ENCODE measurements around the gene PTPRG. TPM values are rescaled to one million over a fixed set of nuclear protein-coding genes. Genes with fewer than 3 reads are reported as not detected.
A peak's percentile ranks its signal among the peaks of the same experiment; 100 is the strongest.

The PTPRG gene
- total RNA-seq, 1 donor: 148 TPM

GRCh38 chr3:61761694-61762430 is 200.5 kb downstream of the PTPRG start:
- Histone ChIP-seq H3K27me3 (ENCODE audit: insufficient read depth, low read length) (no peaks in the 10 kb centered on the region), H3K9me3 (ENCODE audit: low read depth, low read length) (no peaks in the 10 kb centered on the region), H3K36me3 (ENCODE audit: insufficient read depth, low read length) (no peaks in the 10 kb centered on the region), H2AFZ (ENCODE audit: low read length) (no peak overlapping the region), H3K79me2 (ENCODE audit: insufficient read depth, low read length) (peaks cover 10% of the 10 kb centered on the region), H3K4me3 (ENCODE audit: insufficient read depth, low read length) (no peak overlapping the region), H3K4me1 (ENCODE audit: insufficient read depth, low read length) (no peaks in the 10 kb centered on the region), H3K4me2 (ENCODE audit: insufficient read depth, low read length) (no peak overlapping the region), H3K27ac (ENCODE audit: low read depth, low read length) (no peak overlapping the region), H4K20me1 (ENCODE audit: insufficient read depth, low read length) (peaks cover 12% of the 10 kb centered on the region)
- no peak for DNase-seq (ENCODE audit: insufficient read length, low spot score, missing footprints)
- TF ChIP-seq CTCF (IDR thresholded peaks at IDR 0.05; ENCODE audit: extremely low read depth, low read depth, low read length): no peak

DNA sequence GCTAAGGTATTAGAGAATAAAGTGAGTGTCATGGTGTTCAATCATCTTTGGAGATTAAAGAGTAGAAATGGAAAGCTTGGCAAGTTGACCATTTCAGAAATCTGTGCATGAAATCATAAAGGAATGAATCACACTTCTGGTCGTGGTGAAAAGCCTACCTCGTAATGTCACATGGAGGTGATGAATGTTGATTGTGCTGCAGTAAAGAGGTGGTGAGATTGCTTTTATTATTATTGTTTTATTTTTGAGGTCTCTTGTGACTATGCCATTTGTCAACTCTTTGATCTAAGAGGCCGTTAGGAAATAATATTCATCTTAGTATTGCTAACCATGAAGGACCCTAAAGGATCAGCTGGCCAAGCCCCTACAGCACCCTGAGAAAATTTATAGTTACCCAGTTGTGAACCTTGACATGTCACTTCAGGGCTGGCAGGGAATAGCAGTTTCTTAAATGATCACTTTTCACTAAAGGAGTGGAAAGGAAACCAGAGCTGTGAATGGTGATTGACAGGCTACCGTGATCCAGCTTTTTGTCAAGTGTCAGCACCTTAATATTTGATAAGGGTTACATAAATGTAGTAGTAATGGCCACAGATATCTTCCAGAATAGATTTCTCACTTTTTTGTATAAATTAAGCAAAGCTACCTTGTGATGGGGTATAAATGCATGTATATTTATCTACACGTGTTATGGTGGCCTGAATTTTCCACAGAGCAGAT is 203.9 kb downstream of the PTPRG start:
- Histone ChIP-seq H3K27ac (ENCODE audit: low read depth, low read length) (no peak overlapping the region), H3K9me3 (ENCODE audit: low read depth, low read length) (no peaks in the 10 kb centered on the region), H3K27me3 (ENCODE audit: insufficient read depth, low read length) (no peaks in the 10 kb centered on the region), H3K79me2 (ENCODE audit: insufficient read depth, low read length) (peaks cover 16% of the 10 kb centered on the region), H3K4me2 (ENCODE audit: insufficient read depth, low read length) (no peak overlapping the region), H3K4me1 (ENCODE audit: insufficient read depth, low read length) (peaks cover 6% of the 10 kb centered on the region), H3K4me3 (ENCODE audit: insufficient read depth, low read length) (no peak overlapping the region), H3K36me3 (ENCODE audit: insufficient read depth, low read length) (no peaks in the 10 kb centered on the region), H4K20me1 (ENCODE audit: insufficient read depth, low read length) (peaks cover 19% of the 10 kb centered on the region), H2AFZ (ENCODE audit: low read length) (no peak overlapping the region)
- no peak for DNase-seq (ENCODE audit: insufficient read length, low spot score, missing footprints)
- no peak for TF ChIP-seq CTCF (IDR thresholded peaks at IDR 0.05; ENCODE audit: extremely low read depth, low read depth, low read length)

DNA sequence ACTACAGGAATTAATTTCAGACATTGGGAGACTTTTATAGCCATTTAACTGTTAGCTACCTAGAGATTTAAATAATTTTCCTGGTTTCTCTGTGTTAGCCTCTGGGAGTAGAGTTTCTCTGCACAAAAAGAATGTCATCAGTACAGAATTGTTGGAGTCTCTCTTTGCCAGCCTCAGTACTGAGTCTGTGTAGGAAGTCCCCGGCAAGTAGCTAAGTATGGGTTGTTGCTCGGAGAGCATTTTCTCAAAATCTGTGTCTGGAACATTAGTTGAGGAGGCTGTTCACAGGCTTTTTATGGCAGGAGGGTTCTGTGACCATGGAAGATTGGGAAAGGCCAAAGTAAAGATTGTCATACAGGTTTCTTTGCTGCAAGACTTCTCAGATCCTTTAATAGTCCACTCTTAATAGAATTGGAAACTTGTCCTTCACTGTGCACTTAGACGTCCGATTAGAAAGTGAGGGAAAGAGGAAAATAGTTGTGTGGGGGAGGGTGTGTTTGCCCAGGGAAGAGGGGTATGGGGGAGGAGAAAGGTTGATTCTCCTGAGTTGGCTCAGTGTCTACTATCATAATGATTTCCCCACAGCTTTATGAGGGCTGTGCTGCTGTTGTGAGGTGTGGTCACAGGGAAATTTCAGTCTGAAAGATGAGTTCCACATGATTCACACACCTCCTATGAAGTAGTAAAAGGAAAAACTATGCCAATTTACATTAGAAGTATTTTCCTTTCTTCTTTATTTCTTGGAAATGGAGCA is 207.1 kb downstream of the PTPRG start:
- no peaks in the 10 kb centered on the region for H3K9me3 ChIP-seq (ENCODE audit: low read depth, low read length)
- H3K4me3 ChIP-seq (ENCODE audit: insufficient read depth, low read length): no peak overlapping the region
- H4K20me1 ChIP-seq (ENCODE audit: insufficient read depth, low read length): peaks cover 17% of the 10 kb centered on the region
- H3K79me2 ChIP-seq (ENCODE audit: insufficient read depth, low read length): peaks cover 21% of the 10 kb centered on the region
- H2AFZ ChIP-seq (ENCODE audit: low read length): no peak overlapping the region
- no peak overlapping the region for H3K27ac ChIP-seq (ENCODE audit: low read depth, low read length)
- peak; percentile 27 for DNase-seq (ENCODE audit: insufficient read length, low spot score, missing footprints)
- no peaks in the 10 kb centered on the region for H3K27me3 ChIP-seq (ENCODE audit: insufficient read depth, low read length)
- TF ChIP-seq CTCF (IDR thresholded peaks at IDR 0.05; ENCODE audit: extremely low read depth, low read depth, low read length): no peak
- peaks cover 15% of the 10 kb centered on the region for H3K4me1 ChIP-seq (ENCODE audit: insufficient read depth, low read length)
- H3K4me2 ChIP-seq (ENCODE audit: insufficient read depth, low read length): no peak overlapping the region
- H3K36me3 ChIP-seq (ENCODE audit: insufficient read depth, low read length): no peaks in the 10 kb centered on the region

Data from osteoblast (primary cell).